Spleen (tissue), 11 donors: ENCODE data around the gene PDGFD. TPM values are rescaled to one million over a fixed set of nuclear protein-coding genes. Genes with fewer than 3 reads are reported as not detected.
A peak's percentile ranks its signal among the peaks of the same experiment; 100 is the strongest.

ENCODE experiments used
- DNase-seq: peaks from one replicate; pipeline ENCODE4 v3.0.0-alpha.2; 2020
- H3K27ac ChIP-seq, 8 donors: fragments of 200-600 bp; sonication (generic) in 7 of 8; 1 replicate in 4 of 8; 2 replicates in 4 of 8; pipeline versions ENCODE4 v1.5.0 to v1.8.0; 2016 to 2021; ENCODE audit warnings: inconsistent platforms in 4 of 8, mild to moderate bottlenecking in 4 of 8, moderate library complexity in 1 of 8
- H3K27me3 ChIP-seq, 7 donors: fragments of 200-600 bp; sonication (generic) in 6 of 7; replicated peaks in 1 of 7; 1 replicate in 4 of 7; 2 replicates in 3 of 7; pipeline versions ENCODE4 v1.5.0 to v1.8.0; 2016 to 2021; ENCODE audit warnings: inconsistent platforms in 3 of 7, mild to moderate bottlenecking in 1 of 7
- H3K36me3 ChIP-seq, 6 donors: fragments of 200-600 bp; sonication (generic) in 5 of 6; 1 replicate in 4 of 6; 2 replicates in 2 of 6; pipeline versions ENCODE4 v1.5.0 to v1.8.0; 2016 to 2021; ENCODE audit warnings: inconsistent platforms in 2 of 6
- H3K4me1 ChIP-seq, 6 donors: fragments of 200-600 bp; sonication (generic) in 5 of 6; 1 replicate in 3 of 6; 2 replicates in 3 of 6; pipeline versions ENCODE4 v1.5.0 to v1.8.0; 2016 to 2021; ENCODE audit warnings: inconsistent platforms in 3 of 6
- H3K4me3 ChIP-seq, 8 donors: fragments of 200-600 bp; sonication (generic) in 7 of 8; 1 replicate in 4 of 8; 2 replicates in 4 of 8; pipeline versions ENCODE4 v1.5.0 to v1.8.0; 2016 to 2021; ENCODE audit warnings: inconsistent platforms in 4 of 8, mild to moderate bottlenecking in 4 of 8, moderate library complexity in 2 of 8
- H3K9me3 ChIP-seq, 8 donors: fragments of 200-600 bp; sonication (generic) in 7 of 8; 1 replicate in 4 of 8; 2 replicates in 4 of 8; pipeline versions ENCODE4 v1.5.0 to v1.8.0; 2016 to 2021; ENCODE audit warnings: inconsistent platforms in 4 of 8
- POLR2A ChIP-seq, 3 donors: fragments of 450-650 bp; IDR thresholded peaks; one replicate each; pipeline ENCODE4 v1.5.1; 2017; ENCODE audit warnings: antibody characterized with exemption in 3 of 3, mild to moderate bottlenecking in 1 of 3
- POLR2AphosphoS5 ChIP-seq, 3 donors: sonication (generic); formaldehyde crosslinking; IDR thresholded peaks; one replicate each; pipeline ENCODE4 v1.5.1; 2017; ENCODE audit warnings: antibody characterized with exemption in 3 of 3
- WGBS, 5 donors: extraction: QIAGEN DNeasy Blood & Tissue Kit in 3 of 5; methylation state at CpG; one replicate each; pipeline versions ENCODE4 v1.1.5 to v1.1.7; 2013 to 2018; 5-methylcytosine and 5-hydroxymethylcytosine counted together
- intact Hi-C: fragments of 100-400 bp; cut with DNase I; formaldehyde crosslinking; loops from one replicate; pipeline ENCODE4 v1.15.0; 2023; ENCODE audit warnings: low total_unique reads
- polyA plus RNA-seq, 3 donors: library from polyadenylated mRNA; stranded (reverse); fragments of 200-250 nt; gene quantifications; one replicate each; pipeline ENCODE4 v1.2.1, GENCODE V29; 2013
- total RNA-seq, 7 donors: library from RNA; depleted of rRNA in 3 of 7; stranded (reverse); fragments of >200 nt in 3 of 7; fragmentation: NEBNext Ultra II Directional in 4 of 7; extraction: Animal tissue kit (Norgen Biotek cat#: 25700) in 4 of 7; gene quantifications; one replicate each; pipeline versions ENCODE4 v1.1.0 to v1.2.1, GENCODE V29; 2016 to 2021
- TF ChIP-seq, protein P1 (sequence below), 11 experiments: fragments of 200-600 bp in 7 of 11; fragments of 450-650 bp in 4 of 11; sonication (generic) in 4 of 11; IDR thresholded peaks in 8 of 11; conservative IDR thresholded peaks in 3 of 11; 1 replicate in 7 of 11; 2 replicates in 4 of 11; pipeline versions ENCODE4 v1.4.0 to v1.8.0; 2016 to 2021; ENCODE audit warnings: antibody characterized with exemption in 11 of 11, inconsistent platforms in 4 of 11, mild to moderate bottlenecking in 1 of 11
- donor health status: healthy with polysubstance abuse.
- donor health status: DM: no; HTN: no; CAD: no; lungs with moderate emphysema.
- donor health status: DM: no; HTN: no; CAD: no.
- donor health status: Bipolar disorder and iron deficiency.
- donor health status: healthy.
- donor health status: DM: no; HTN: no; CAD: no.
- donor health status: DM: yes; HTN: yes; CAD: no.

Gene PDGFD
- total and polyA plus RNA-seq, 10 donors: 0.43 to 7.1 (median 3.4) TPM

DNA sequence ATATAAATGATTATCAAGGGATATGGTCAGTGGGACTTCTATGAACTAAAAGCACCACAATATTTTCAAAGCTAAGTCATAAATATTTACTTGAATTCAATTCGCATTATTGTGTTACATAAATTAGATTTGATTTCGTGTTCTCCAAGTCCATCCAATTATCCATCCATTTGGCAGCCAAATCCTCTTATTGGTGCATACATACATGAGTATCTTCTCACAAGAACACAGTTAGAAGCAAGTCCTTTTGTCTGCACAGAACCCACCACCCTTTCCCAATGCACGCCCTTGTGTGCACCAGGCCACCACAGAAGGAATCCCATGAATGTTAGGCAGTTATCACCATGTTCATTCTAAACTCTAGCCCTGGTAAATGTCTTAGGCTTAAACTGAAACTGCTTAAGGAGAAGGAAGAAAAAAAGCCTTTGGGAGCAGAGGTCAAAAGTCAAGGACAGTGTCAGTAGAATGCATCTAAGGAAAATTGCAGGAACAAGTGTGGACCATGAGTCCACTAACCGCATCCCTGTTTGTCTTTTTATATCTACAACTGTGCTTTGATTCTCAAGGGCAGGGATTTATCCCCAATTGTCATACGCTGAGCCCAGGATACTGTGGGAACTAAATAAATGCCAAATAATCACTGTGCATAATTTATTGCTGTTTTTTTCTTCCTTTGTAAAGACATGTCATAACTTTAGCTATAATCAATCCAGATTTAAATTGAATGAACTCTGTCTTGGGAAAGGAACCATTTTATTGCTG lies 235.7 kb downstream of the PDGFD start:
- TF ChIP-seq, protein P1, sequence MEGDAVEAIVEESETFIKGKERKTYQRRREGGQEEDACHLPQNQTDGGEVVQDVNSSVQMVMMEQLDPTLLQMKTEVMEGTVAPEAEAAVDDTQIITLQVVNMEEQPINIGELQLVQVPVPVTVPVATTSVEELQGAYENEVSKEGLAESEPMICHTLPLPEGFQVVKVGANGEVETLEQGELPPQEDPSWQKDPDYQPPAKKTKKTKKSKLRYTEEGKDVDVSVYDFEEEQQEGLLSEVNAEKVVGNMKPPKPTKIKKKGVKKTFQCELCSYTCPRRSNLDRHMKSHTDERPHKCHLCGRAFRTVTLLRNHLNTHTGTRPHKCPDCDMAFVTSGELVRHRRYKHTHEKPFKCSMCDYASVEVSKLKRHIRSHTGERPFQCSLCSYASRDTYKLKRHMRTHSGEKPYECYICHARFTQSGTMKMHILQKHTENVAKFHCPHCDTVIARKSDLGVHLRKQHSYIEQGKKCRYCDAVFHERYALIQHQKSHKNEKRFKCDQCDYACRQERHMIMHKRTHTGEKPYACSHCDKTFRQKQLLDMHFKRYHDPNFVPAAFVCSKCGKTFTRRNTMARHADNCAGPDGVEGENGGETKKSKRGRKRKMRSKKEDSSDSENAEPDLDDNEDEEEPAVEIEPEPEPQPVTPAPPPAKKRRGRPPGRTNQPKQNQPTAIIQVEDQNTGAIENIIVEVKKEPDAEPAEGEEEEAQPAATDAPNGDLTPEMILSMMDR (IDR thresholded peaks at IDR 0.05 in 8 of 11, conservative IDR thresholded peaks at IDR 0.05 in 3 of 11): no peak
- no peak for TF ChIP-seq POLR2A (IDR thresholded peaks at IDR 0.05)
- TF ChIP-seq POLR2AphosphoS5 (IDR thresholded peaks at IDR 0.05): no peak
- Histone ChIP-seq H3K36me3 (no peaks in the 10 kb centered on the region), H3K9me3 (no peaks in the 10 kb centered on the region), H3K4me1 (peaks cover 0 to 5% (median 0%) of the 10 kb centered on the region in 6 donors), H3K27ac (no peak overlapping the region), H3K27me3 (no peaks in the 10 kb centered on the region), H3K4me3 (no peak overlapping the region)
- intact Hi-C loops: no loop called here
- 90 to 94% (median 92%) methylated on average over 5 of the region's 5 CpGs for WGBS, 5 donors
- no peak for DNase-seq

- H3K9me3 ChIP-seq: no peaks in the 10 kb centered on the region
- WGBS, 5 donors: 34 to 59% (median 41%) methylated on average over 2 of the region's 2 CpGs
- no peak overlapping the region for H3K4me3 ChIP-seq
- no peak for TF ChIP-seq POLR2A (IDR thresholded peaks at IDR 0.05)
- TF ChIP-seq, protein P1 (IDR thresholded peaks at IDR 0.05 in 8 of 11, conservative IDR thresholded peaks at IDR 0.05 in 3 of 11): peak in 3 of 11 experiments; percentile 10 to 20 (median 16)
- H3K36me3 ChIP-seq: no peaks in the 10 kb centered on the region
- intact Hi-C loops: no loop called here
- DNase-seq: no peak
- no peaks in the 10 kb centered on the region for H3K27me3 ChIP-seq
- H3K4me1 ChIP-seq: peaks cover 0 to 5% (median 0%) of the 10 kb centered on the region in 6 donors
- no peak overlapping the region for H3K27ac ChIP-seq
These were observed 236.4 kb downstream of the PDGFD start for GRCh38 chr11:103927535-103927934.

- no peak for DNase-seq
- H3K27ac ChIP-seq: no peak overlapping the region
- H3K4me1 ChIP-seq: peaks cover 0 to 5% (median 0%) of the 10 kb centered on the region in 6 donors
- no peak for TF ChIP-seq POLR2A (IDR thresholded peaks at IDR 0.05)
- no peaks in the 10 kb centered on the region for H3K36me3 ChIP-seq
- intact Hi-C loops: no loop called here
- no peaks in the 10 kb centered on the region for H3K27me3 ChIP-seq
- WGBS, 5 donors: 86 to 97% (median 90%) methylated on average over 5 of the region's 5 CpGs
- H3K4me3 ChIP-seq: no peak overlapping the region
- H3K9me3 ChIP-seq: no peaks in the 10 kb centered on the region
These were observed 237.0 kb downstream of the PDGFD start for GRCh38 chr11:103926990-103927389.

GRCh38 chr11:103924166-103925013 lies 239.6 kb downstream of the PDGFD start:
- no peak overlapping the region for H3K4me3 ChIP-seq
- DNase-seq: no peak
- no peaks in the 10 kb centered on the region for H3K36me3 ChIP-seq
- 74 to 88% (median 84%) methylated on average over 5 of the region's 5 CpGs for WGBS, 5 donors
- H3K27me3 ChIP-seq: no peaks in the 10 kb centered on the region
- peaks cover 0 to 5% (median 0%) of the 10 kb centered on the region in 6 donors for H3K4me1 ChIP-seq
- no peak overlapping the region for H3K27ac ChIP-seq
- H3K9me3 ChIP-seq: no peaks in the 10 kb centered on the region
- intact Hi-C loops: no loop called here
- no peak for TF ChIP-seq POLR2A (IDR thresholded peaks at IDR 0.05)
- TF ChIP-seq, protein P1 (IDR thresholded peaks at IDR 0.05 in 8 of 11, conservative IDR thresholded peaks at IDR 0.05 in 3 of 11): no peak
- no peak for TF ChIP-seq POLR2AphosphoS5 (IDR thresholded peaks at IDR 0.05)
